ENCODE results near the gene NEBL. TPM values are rescaled to one million over a fixed set of nuclear protein-coding genes. Genes with fewer than 3 reads are reported as not detected.

NEBL gene
- total RNA-seq, 4 donors from 2014 or later: 9.8 to 33.0 (median 16.4) TPM

GRCh38 chr10:20822825-20823224, 74.3 kb downstream of the NEBL start:
- Histone ChIP-seq H3K9me3 (no peaks in the 10 kb centered on the region), H3K27ac (no peak overlapping the region), H3K36me3 (no peaks in the 10 kb centered on the region), H3K27me3 (no peaks in the 10 kb centered on the region), H3K4me1 (no peaks in the 10 kb centered on the region), H3K4me3 (no peak overlapping the region)
- no peak for DNase-seq
- TF ChIP-seq POLR2A (IDR thresholded peaks at IDR 0.05) (no peak), CTCF (IDR thresholded peaks at IDR 0.05) (no peak)

DNA sequence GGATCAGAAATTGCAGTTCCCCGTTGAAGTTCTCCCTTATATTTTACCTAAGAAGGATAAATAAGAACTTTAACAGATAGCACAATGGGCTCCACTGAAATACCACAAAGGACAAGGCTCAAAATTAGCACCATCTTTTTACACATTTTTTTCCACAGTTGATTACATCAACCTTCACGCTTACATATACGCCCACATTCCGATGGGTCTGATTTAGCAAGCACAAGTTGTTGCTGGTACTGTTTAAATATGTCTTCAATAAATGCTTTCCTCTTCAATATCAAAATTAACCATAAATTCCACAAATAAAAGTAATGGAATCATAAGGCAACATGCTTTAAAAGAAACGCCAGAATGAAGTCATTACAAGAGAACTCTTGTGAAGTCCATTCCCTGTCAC, 79.5 kb downstream of the NEBL start:
- Histone ChIP-seq H3K27me3 (no peaks in the 10 kb centered on the region), H3K4me3 (no peak overlapping the region), H3K4me1 (no peaks in the 10 kb centered on the region), H3K36me3 (no peaks in the 10 kb centered on the region), H3K27ac (no peak overlapping the region), H3K9me3 (no peaks in the 10 kb centered on the region)
- TF ChIP-seq CTCF (IDR thresholded peaks at IDR 0.05) (no peak), POLR2A (IDR thresholded peaks at IDR 0.05) (no peak)
- no peak for DNase-seq

DNA sequence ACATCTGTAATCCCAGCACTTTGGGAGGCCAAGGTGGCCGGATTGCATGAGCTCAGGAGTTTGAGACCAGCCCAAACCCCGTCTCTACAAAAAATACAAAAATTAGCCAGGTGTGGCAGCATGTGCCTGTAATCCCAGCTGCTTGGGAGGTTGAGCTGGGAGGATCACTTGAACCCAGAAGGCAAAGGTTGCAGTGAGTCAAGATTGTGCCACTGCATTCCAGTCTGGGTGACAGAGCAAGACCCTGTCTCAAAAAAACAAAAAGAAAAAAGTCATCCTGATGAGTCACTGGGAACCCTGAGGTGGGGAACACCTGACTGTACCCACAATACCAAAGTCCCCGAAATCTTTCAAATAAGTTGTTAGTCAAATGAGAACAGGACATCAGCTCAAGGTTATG, 80.0 kb downstream of the NEBL start:
- Histone ChIP-seq H3K4me3 (no peak overlapping the region), H3K27me3 (no peaks in the 10 kb centered on the region), H3K27ac (no peak overlapping the region), H3K9me3 (no peaks in the 10 kb centered on the region), H3K4me1 (no peaks in the 10 kb centered on the region), H3K36me3 (no peaks in the 10 kb centered on the region)
- DNase-seq: no peak
- TF ChIP-seq CTCF (IDR thresholded peaks at IDR 0.05): no peak
- TF ChIP-seq POLR2A (IDR thresholded peaks at IDR 0.05): no peak

DNA sequence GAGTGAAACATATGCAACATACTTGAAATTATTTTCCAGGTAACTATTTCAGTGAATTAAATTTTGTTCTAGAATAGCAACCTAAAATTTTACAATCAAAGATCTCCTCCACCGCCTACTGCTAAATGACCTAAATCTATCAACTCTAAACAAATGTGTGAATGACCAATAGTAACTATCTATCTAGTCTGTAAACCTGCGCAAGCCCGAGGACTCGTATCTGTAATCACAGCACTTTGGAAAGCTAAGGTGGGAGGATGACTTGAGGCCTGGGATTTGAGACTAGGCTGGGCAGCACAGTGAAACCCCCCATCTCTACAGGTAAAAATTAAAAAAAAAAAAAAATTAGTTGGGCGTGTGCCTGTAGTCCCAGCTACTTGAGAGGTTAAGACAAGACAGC, 83.0 kb downstream of the NEBL start:
- DNase-seq: no peak
- TF ChIP-seq POLR2A (IDR thresholded peaks at IDR 0.05): no peak
- no peak for TF ChIP-seq CTCF (IDR thresholded peaks at IDR 0.05)
- H3K27ac ChIP-seq: no peak overlapping the region
- no peak overlapping the region for H3K4me3 ChIP-seq
- no peaks in the 10 kb centered on the region for H3K4me1 ChIP-seq
- no peaks in the 10 kb centered on the region for H3K27me3 ChIP-seq
- H3K36me3 ChIP-seq: no peaks in the 10 kb centered on the region
- no peaks in the 10 kb centered on the region for H3K9me3 ChIP-seq

GRCh38 chr10:20811131-20811530, 86.0 kb downstream of the NEBL start:
- H3K36me3 ChIP-seq: no peaks in the 10 kb centered on the region
- TF ChIP-seq CTCF (IDR thresholded peaks at IDR 0.05): no peak
- no peak for TF ChIP-seq POLR2A (IDR thresholded peaks at IDR 0.05)
- H3K4me1 ChIP-seq: no peaks in the 10 kb centered on the region
- H3K27ac ChIP-seq: no peak overlapping the region
- H3K27me3 ChIP-seq: no peaks in the 10 kb centered on the region
- no peaks in the 10 kb centered on the region for H3K9me3 ChIP-seq
- no peak for DNase-seq
- H3K4me3 ChIP-seq: no peak overlapping the region

DNA sequence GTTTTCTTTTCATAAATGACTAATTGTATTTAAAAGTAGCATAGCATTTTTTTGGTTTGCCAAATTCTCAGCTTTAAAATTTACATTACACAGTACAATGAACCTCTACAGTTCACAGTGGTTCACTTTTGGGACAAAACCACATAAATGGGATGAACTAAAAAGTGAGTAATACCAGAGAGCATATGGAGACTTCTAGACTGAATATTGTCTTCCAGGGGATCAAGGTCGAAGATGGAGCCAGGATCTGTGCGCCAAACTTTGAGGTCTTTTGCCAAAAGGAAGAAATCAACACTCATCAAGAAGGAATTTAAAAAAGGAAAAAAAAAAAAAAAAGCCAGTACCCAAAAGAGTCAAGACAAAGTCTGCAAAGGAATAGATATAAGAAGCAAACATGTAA, 87.5 kb downstream of the NEBL start:
- H3K27me3 ChIP-seq: no peaks in the 10 kb centered on the region
- no peak overlapping the region for H3K27ac ChIP-seq
- H3K36me3 ChIP-seq: no peaks in the 10 kb centered on the region
- H3K4me3 ChIP-seq: no peak overlapping the region
- DNase-seq: no peak
- H3K9me3 ChIP-seq: no peaks in the 10 kb centered on the region
- TF ChIP-seq POLR2A (IDR thresholded peaks at IDR 0.05) (no peak), CTCF (IDR thresholded peaks at IDR 0.05) (no peak)
- no peaks in the 10 kb centered on the region for H3K4me1 ChIP-seq
